IMR-90 (cell line): ENCODE data around the gene TXLNA. TPM values are rescaled to one million over a fixed set of nuclear protein-coding genes. Genes with fewer than 3 reads are reported as not detected.

Source experiments
- ATAC-seq: fragments of 200-7000 bp; cut with Tn5 transposase; 2 replicates; pipeline ENCODE4 v1.9.1; 2020; ENCODE audit warnings: low read depth, mild to moderate bottlenecking, moderate library complexity
- BruUV-seq: library from RNA; stranded (reverse); fragments of 400-500 nt; replicated peaks from 2 replicates; lab custom pipeline; 2021; lab: Mats Ljungman, UMichigan
- CTCF ChIA-PET: fragments of 300-600 bp; formaldehyde crosslinking; extraction: SDS; loops from one replicate; lab custom pipeline; 2021; ENCODE audit warnings: antibody characterized with exemption; lab: Yijun Ruan, JAX
- POLR2A ChIA-PET: fragments of 300-600 bp; sonication (Branson Sonifier 250); formaldehyde crosslinking; loops from one replicate; lab custom pipeline; 2022; ENCODE audit warnings: antibody characterized with exemption; ENCODE audit not compliant: unreplicated experiment; lab: Charles Lee
- DNase-seq: peaks from one replicate; pipeline ENCODE4 v3.0.0; 2013
- H2AFZ ChIP-seq: replicated peaks from 2 replicates; pipeline ENCODE3; 2013; ENCODE audit warnings: low read length, mild to moderate bottlenecking; ENCODE audit not compliant: poor library complexity
- H2AK5ac ChIP-seq: 2 replicates; pipeline ENCODE4 v1.6.1; 2013; ENCODE audit warnings: low read depth, low read length, inconsistent platforms
- H2AK9ac ChIP-seq: replicated peaks from 2 replicates; pipeline ENCODE3; 2013; ENCODE audit warnings: mild to moderate bottlenecking, low read depth, low read length, moderate library complexity; ENCODE audit not compliant: poor library complexity
- H2BK120ac ChIP-seq: 2 replicates; pipeline ENCODE4 v1.6.1; 2013; ENCODE audit warnings: low read depth, low read length, inconsistent platforms
- H2BK15ac ChIP-seq: 3 replicates; pipeline ENCODE4 v1.6.1; 2013; ENCODE audit warnings: low read depth, low read length, inconsistent platforms
- H2BK20ac ChIP-seq: 2 replicates; pipeline ENCODE4 v1.6.1; 2013; ENCODE audit warnings: low read depth, mild to moderate bottlenecking, inconsistent platforms, low read length, moderate library complexity
- H2BK5ac ChIP-seq: 2 replicates; pipeline ENCODE4 v1.6.1; 2013; ENCODE audit warnings: mild to moderate bottlenecking, low read depth, low read length, inconsistent platforms; ENCODE audit not compliant: poor library complexity, severe bottlenecking
- H3K14ac ChIP-seq: replicated peaks from 2 replicates; pipeline ENCODE4 v1.6.1; 2013; ENCODE audit warnings: low read depth, low read length, inconsistent platforms
- H3K18ac ChIP-seq: 2 replicates; pipeline ENCODE4 v1.6.1; 2013; ENCODE audit warnings: low read depth, low read length, control low read depth
- H3K23ac ChIP-seq: 2 replicates; pipeline ENCODE4 v1.6.1; 2013; ENCODE audit warnings: low read depth, low read length, inconsistent platforms
- H3K27ac ChIP-seq: 2 replicates; pipeline ENCODE4 v1.5.1; 2013; ENCODE audit warnings: mild to moderate bottlenecking, control low read depth, low read length; ENCODE audit not compliant: insufficient read depth
- H3K27me3 ChIP-seq: 2 replicates; pipeline ENCODE4 v1.6.1; 2013; ENCODE audit warnings: low read length; ENCODE audit not compliant: control insufficient read depth, insufficient read depth
- H3K36me3 ChIP-seq: 2 replicates; pipeline ENCODE4 v1.6.1; 2013; ENCODE audit warnings: low read length, mixed read lengths; ENCODE audit not compliant: control insufficient read depth, insufficient read depth
- H3K4ac ChIP-seq: 2 replicates; pipeline ENCODE4 v1.6.1; 2013; ENCODE audit warnings: low read depth, low read length, inconsistent platforms
- H3K4me1 ChIP-seq: 2 replicates; pipeline ENCODE4 v1.6.1; 2013; ENCODE audit warnings: low read length, mixed read lengths; ENCODE audit not compliant: control insufficient read depth, insufficient read depth
- H3K4me2 ChIP-seq: 2 replicates; pipeline ENCODE4 v1.6.1; 2013; ENCODE audit warnings: low read depth, mild to moderate bottlenecking, control low read depth, low read length, moderate library complexity
- H3K4me3 ChIP-seq: 2 replicates; pipeline ENCODE4 v1.5.1; 2013; ENCODE audit warnings: low read depth, mild to moderate bottlenecking, control low read depth, low read length, moderate library complexity; ENCODE audit not compliant: insufficient read depth
- H3K56ac ChIP-seq: 2 replicates; pipeline ENCODE4 v1.6.1; 2013; ENCODE audit warnings: low read length, inconsistent platforms; ENCODE audit not compliant: insufficient read depth; ENCODE audit errors: extremely low read depth
- H3K79me1 ChIP-seq, 2 experiments: 2 replicates each; pipeline ENCODE4 v1.6.1; 2013; ENCODE audit warnings: low read length in 2 of 2, inconsistent platforms in 1 of 2, low read depth in 1 of 2
- H3K9ac ChIP-seq: 2 replicates; pipeline ENCODE4 v1.6.1; 2013; ENCODE audit warnings: low read depth, low read length, control low read depth
- H3K9me1 ChIP-seq: 2 replicates; pipeline ENCODE4 v1.6.1; 2013; ENCODE audit warnings: low read length, inconsistent platforms; ENCODE audit not compliant: insufficient read depth
- H3K9me3 ChIP-seq: 2 replicates; pipeline ENCODE4 v1.6.1; 2013; ENCODE audit warnings: low read length; ENCODE audit not compliant: control insufficient read depth, insufficient read depth
- H4K20me1 ChIP-seq: 2 replicates; pipeline ENCODE4 v1.6.1; 2013; ENCODE audit warnings: low read length, inconsistent platforms; ENCODE audit not compliant: insufficient read depth
- H4K5ac ChIP-seq: 2 replicates; pipeline ENCODE4 v1.6.1; 2013; ENCODE audit warnings: mild to moderate bottlenecking, low read depth, low read length, control low read depth
- H4K8ac ChIP-seq, 2 experiments: 2 replicates each; pipeline ENCODE4 v1.6.1; 2013; ENCODE audit warnings: low read depth in 2 of 2, low read length in 2 of 2, control low read depth in 1 of 2, inconsistent platforms in 1 of 2
- H4K91ac ChIP-seq: 2 replicates; pipeline ENCODE4 v1.6.1; 2013; ENCODE audit warnings: low read depth, low read length, inconsistent platforms; ENCODE audit not compliant: insufficient read depth
- BHLHE40 ChIP-seq: fragments of 150-350 bp; IDR thresholded peaks from 2 replicates; pipeline ENCODE4 v1.6.1; 2016; ENCODE audit warnings: mild to moderate bottlenecking, low read depth, low read length
- CEBPB ChIP-seq: IDR thresholded peaks from 2 replicates; pipeline ENCODE4 v1.6.1; 2012; ENCODE audit warnings: low read depth, low read length, improper control_type of control experiment
- CHD1 ChIP-seq: IDR thresholded peaks from 2 replicates; pipeline ENCODE4 v1.6.1; 2012; ENCODE audit warnings: low read depth, low read length, improper control_type of control experiment
- FOS ChIP-seq: fragments of 150-350 bp; IDR thresholded peaks from 2 replicates; pipeline ENCODE4 v1.6.1; 2016; ENCODE audit warnings: low read depth, low read length
- MAFK ChIP-seq: IDR thresholded peaks from 2 replicates; pipeline ENCODE4 v1.6.1; 2012; ENCODE audit warnings: low read depth, low read length, improper control_type of control experiment
- MAZ ChIP-seq: IDR thresholded peaks from 2 replicates; pipeline ENCODE4 v1.6.1; 2012; ENCODE audit warnings: low read depth, mild to moderate bottlenecking, low read length, improper control_type of control experiment, moderate library complexity, borderline replicate concordance
- MXI1 ChIP-seq: IDR thresholded peaks from 2 replicates; pipeline ENCODE4 v1.6.1; 2012; ENCODE audit warnings: low read depth, mild to moderate bottlenecking, low read length, moderate library complexity, borderline replicate concordance
- NFE2L2 ChIP-seq: fragments of 150-350 bp; IDR thresholded peaks from 2 replicates; pipeline ENCODE4 v1.6.1; 2016; ENCODE audit warnings: low read depth, mild to moderate bottlenecking, low read length
- POLR2A ChIP-seq: IDR thresholded peaks from 2 replicates; pipeline ENCODE4 v1.6.1; 2012; ENCODE audit warnings: mild to moderate bottlenecking, low read depth, low read length
- RAD21 ChIP-seq: IDR thresholded peaks from 2 replicates; pipeline ENCODE4 v1.6.1; 2012; ENCODE audit warnings: low read length, improper control_type of control experiment
- RCOR1 ChIP-seq: IDR thresholded peaks from 2 replicates; pipeline ENCODE4 v1.6.1; 2012; ENCODE audit warnings: mild to moderate bottlenecking, low read length, improper control_type of control experiment; ENCODE audit not compliant: insufficient replicate concordance
- RFX5 ChIP-seq: IDR thresholded peaks from 2 replicates; pipeline ENCODE4 v1.8.0; 2012; ENCODE audit warnings: low read depth, mild to moderate bottlenecking, low read length, moderate library complexity
- SMC3 ChIP-seq: fragments of 150-350 bp; IDR thresholded peaks from 2 replicates; pipeline ENCODE4 v1.6.1; 2016; ENCODE audit warnings: low read depth, mild to moderate bottlenecking, antibody characterized with exemption, low read length, moderate library complexity
- dilution Hi-C: fragments of 300-500 bp; cut with HindIII; formaldehyde crosslinking; loops from one replicate; pipeline ENCODE4 v1.14.3; 2018; ENCODE audit warnings: low sequenced_read_pairs; ENCODE audit not compliant: unreplicated experiment
- in situ Hi-C: fragments of 300-500 bp; cut with MboI; formaldehyde crosslinking; loops from 3 replicates; pipeline ENCODE4 v1.14.3; 2019; ENCODE audit warnings: low sequenced_read_pairs, inconsistent platforms, mixed read lengths
- intact Hi-C: fragments of 100-400 bp; cut with micrococcal nuclease; formaldehyde crosslinking; loops from 2 replicates; pipeline ENCODE4 v1.10.0; 2022
- polyA plus RNA-seq, 3 experiments: library from polyadenylated mRNA; depleted of rRNA; stranded (reverse); fragments of >200 nt; gene quantifications; 2 replicates each; pipeline ENCODE4 v1.2.3, GENCODE V29; 2012; ENCODE audit warnings: low replicate concordance in 1 of 3
- total RNA-seq: library from RNA; depleted of rRNA; stranded (reverse); fragments of >200 nt; gene quantifications from 2 replicates; pipeline ENCODE4 v1.2.3, GENCODE V29; 2012
- TF ChIP-seq, protein P1 (sequence below): fragments of 150-350 bp; IDR thresholded peaks from 2 replicates; pipeline ENCODE4 v1.6.1; 2017; ENCODE audit warnings: mild to moderate bottlenecking, antibody characterized with exemption, low read length, low read depth
- TF ChIP-seq, protein P2 (sequence below): fragments of 150-350 bp; IDR thresholded peaks from 2 replicates; pipeline ENCODE4 v1.6.1; 2016; ENCODE audit warnings: low read depth, mild to moderate bottlenecking, low read length, moderate library complexity, borderline replicate concordance
- TF ChIP-seq, protein P3 (sequence below): conservative IDR thresholded peaks from 2 replicates; pipeline ENCODE4 v1.5.1; 2012; ENCODE audit warnings: mild to moderate bottlenecking, low read depth, low read length, improper control_type of control experiment

Gene TXLNA
- total and polyA plus RNA-seq, 2 of the 4 experiments (the other 2 are of a cell fraction) = 47.6 to 102 TPM

DNA sequence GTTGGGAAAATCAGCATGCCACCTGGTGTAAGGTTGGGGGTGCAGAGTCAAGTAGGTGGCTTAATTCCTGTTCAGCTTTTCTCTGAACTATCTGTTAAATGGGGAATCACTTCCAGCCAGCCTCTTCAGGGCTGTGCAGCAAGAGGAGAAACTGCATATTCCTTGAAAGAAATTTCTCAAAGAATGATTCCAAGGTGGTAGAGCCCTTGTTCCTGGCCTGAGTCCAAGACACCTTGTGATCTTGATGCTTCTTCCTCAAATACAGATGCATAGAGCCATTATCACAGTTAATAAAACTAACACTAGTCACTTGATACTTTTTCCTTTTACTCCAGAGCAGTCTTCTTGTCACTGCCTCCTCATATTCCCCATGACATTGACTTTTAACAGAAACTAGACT, 5.2 kb downstream of the TXLNA start:
- H4K91ac ChIP-seq = no peak overlapping the region
- no peak overlapping the region for H2AK5ac ChIP-seq
- no peak overlapping the region for H2BK120ac ChIP-seq
- no peak overlapping the region for H2BK5ac ChIP-seq
- no peak overlapping the region for H4K5ac ChIP-seq
- H3K4me3 ChIP-seq = no peak overlapping the region
- H2AK9ac ChIP-seq = no peak overlapping the region
- no peak overlapping the region for H3K56ac ChIP-seq
- dilution Hi-C loops (no loop called here), in situ Hi-C loops (no loop called here), intact Hi-C loops (no loop called here)
- H2BK20ac ChIP-seq = no peak overlapping the region
- peaks cover 28 to 74% of the 10 kb centered on the region in 2 experiments for H3K79me1 ChIP-seq
- no peak overlapping the region for H3K23ac ChIP-seq
- H4K20me1 ChIP-seq = peaks cover 47% of the 10 kb centered on the region
- no peaks in the 10 kb centered on the region for H3K27me3 ChIP-seq
- no peaks in the 10 kb centered on the region for H3K9me3 ChIP-seq
- TF ChIP-seq MAZ (no peak), MAFK (no peak), CHD1 (no peak), MXI1 (no peak), RCOR1 (no peak), BHLHE40 (no peak), POLR2A (no peak), RFX5 (no peak), NFE2L2 (no peak), RAD21 (no peak), CEBPB (no peak), SMC3 (no peak), FOS (no peak)
- TF ChIP-seq, protein P1, sequence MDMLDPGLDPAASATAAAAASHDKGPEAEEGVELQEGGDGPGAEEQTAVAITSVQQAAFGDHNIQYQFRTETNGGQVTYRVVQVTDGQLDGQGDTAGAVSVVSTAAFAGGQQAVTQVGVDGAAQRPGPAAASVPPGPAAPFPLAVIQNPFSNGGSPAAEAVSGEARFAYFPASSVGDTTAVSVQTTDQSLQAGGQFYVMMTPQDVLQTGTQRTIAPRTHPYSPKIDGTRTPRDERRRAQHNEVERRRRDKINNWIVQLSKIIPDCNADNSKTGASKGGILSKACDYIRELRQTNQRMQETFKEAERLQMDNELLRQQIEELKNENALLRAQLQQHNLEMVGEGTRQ = no peak
- TF ChIP-seq, protein P2, sequence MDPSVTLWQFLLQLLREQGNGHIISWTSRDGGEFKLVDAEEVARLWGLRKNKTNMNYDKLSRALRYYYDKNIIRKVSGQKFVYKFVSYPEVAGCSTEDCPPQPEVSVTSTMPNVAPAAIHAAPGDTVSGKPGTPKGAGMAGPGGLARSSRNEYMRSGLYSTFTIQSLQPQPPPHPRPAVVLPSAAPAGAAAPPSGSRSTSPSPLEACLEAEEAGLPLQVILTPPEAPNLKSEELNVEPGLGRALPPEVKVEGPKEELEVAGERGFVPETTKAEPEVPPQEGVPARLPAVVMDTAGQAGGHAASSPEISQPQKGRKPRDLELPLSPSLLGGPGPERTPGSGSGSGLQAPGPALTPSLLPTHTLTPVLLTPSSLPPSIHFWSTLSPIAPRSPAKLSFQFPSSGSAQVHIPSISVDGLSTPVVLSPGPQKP = no peak
- TF ChIP-seq, protein P3, sequence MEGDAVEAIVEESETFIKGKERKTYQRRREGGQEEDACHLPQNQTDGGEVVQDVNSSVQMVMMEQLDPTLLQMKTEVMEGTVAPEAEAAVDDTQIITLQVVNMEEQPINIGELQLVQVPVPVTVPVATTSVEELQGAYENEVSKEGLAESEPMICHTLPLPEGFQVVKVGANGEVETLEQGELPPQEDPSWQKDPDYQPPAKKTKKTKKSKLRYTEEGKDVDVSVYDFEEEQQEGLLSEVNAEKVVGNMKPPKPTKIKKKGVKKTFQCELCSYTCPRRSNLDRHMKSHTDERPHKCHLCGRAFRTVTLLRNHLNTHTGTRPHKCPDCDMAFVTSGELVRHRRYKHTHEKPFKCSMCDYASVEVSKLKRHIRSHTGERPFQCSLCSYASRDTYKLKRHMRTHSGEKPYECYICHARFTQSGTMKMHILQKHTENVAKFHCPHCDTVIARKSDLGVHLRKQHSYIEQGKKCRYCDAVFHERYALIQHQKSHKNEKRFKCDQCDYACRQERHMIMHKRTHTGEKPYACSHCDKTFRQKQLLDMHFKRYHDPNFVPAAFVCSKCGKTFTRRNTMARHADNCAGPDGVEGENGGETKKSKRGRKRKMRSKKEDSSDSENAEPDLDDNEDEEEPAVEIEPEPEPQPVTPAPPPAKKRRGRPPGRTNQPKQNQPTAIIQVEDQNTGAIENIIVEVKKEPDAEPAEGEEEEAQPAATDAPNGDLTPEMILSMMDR = no peak
- H3K4me2 ChIP-seq = peak overlapping the region; percentile 62; the same call in 1 of the 2 replicates
- POLR2A ChIA-PET = no interaction called here
- H3K14ac ChIP-seq = no peak overlapping the region
- no peak overlapping the region for H4K8ac ChIP-seq
- no peak overlapping the region for H3K27ac ChIP-seq
- CTCF ChIA-PET = no interaction called here
- peaks cover 10% of the 10 kb centered on the region; the same call in 1 of the 2 replicates for H3K9me1 ChIP-seq
- H2AFZ ChIP-seq = no peak overlapping the region
- peaks cover 21% of the 10 kb centered on the region for H3K4me1 ChIP-seq
- H3K4ac ChIP-seq = no peak overlapping the region
- H2BK15ac ChIP-seq = no peak overlapping the region
- no peak overlapping the region for H3K18ac ChIP-seq
- H3K36me3 ChIP-seq = peaks cover 60% of the 10 kb centered on the region
- no TSS peak for BruUV-seq
- H3K9ac ChIP-seq = no peak overlapping the region
- DNase-seq = no peak
- no peak for ATAC-seq
